HUDEP-2 (cell line): Measurements from ENCODE around the gene CHMP1B.
"Not testable (repeated sequence)": the region's sequence is repeated elsewhere in the genome, so short reads cannot be mapped to it uniquely, and the experiment has no call there.

Experiments used
- DNase-seq, 76 experiments: peaks; one replicate each; lab custom pipeline; 2025; ENCODE audit not compliant: unreplicated experiment in 76 of 76; lab: John Stamatoyannopoulos, UW

The CHMP1B gene

DNA sequence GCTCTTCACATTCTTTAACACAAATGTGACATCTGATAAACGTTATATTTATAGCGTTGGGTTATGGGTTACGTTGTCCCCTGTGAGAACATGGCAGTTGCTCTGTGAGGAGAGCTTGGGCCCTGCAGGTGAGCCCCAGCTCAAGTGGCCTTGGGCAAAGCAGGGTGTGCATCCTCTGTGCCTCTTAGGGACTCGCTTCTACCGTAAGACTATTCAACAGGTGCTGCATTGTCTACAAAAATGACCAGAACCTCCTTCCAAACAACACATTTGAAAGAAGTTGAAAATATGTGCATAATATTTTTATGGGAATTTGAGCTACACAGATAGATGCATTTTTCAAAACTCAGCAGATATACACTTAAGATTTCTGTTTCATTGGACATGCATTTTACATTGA lies 16.4 kb upstream of the CHMP1B start:
- DNase-seq, result no peak

- no peak for DNase-seq
Measured at GRCh38 chr18:11839556-11839955, 11.7 kb upstream of the CHMP1B start.

GRCh38 chr18:11840493-11840892 lies 10.7 kb upstream of the CHMP1B start:
- no peak for DNase-seq

DNA sequence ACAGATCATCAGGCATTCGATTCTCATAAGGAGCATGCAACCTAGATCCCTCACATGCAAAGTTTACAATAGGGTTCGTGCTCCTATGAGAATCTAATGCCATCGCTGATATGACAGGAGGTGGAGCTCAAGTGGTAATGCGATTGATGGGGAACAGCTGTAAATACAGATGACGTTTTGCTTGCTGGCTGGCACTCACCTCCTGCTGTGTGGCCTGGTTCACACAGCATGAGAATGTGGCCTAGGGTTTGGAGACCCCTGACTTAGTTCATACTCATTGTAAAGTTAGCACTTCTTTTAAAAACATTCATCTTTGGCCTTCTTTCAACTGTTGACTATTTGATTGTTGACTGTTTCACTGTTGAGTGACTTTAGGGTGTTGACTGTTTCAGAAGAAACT lies 8.7 kb upstream of the CHMP1B start:
- no peak for DNase-seq

GRCh38 chr18:11844436-11844835 lies 6.8 kb upstream of the CHMP1B start:
- no peak for DNase-seq

DNA sequence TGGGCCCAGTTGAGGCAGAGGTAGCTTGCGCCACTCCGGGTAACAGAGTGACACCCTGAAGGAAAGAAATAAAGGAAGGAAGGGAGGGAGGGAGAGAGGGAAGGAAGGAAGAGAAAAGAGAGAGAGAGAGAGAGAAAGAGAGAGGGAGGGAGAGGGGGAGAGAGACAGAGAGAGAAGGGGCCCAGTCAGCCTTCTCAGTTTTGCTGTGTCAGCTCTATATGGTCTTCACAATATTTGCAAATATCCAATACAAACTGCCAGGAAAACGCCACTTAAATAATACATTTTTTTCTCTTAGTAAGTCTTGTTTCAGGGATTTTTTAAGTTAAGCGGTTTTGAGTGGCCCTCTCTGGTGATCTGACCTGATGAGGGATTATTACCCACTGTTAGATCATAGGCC lies 5.6 kb upstream of the CHMP1B start:
- DNase-seq, result no peak

DNA sequence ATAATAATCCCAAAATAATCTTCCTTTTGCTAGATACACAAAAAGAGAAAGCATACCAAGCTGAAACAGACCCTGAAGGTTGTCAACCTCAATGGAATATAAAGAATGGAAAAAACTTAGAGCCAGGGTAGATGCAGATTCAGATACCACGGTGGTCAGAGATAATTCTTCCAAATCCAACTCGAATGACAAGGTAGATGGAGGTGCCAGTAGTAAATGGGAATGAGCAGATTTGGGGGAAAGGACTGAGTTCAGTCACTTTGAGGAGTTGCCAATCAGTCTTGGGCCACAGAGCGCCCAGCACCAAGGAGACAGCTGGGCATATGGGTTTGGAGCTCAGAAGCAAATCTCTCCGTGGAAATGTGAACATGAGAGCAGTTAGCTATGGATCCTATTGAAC lies 3.4 kb upstream of the CHMP1B start:
- DNase-seq, result no peak

- no peak for DNase-seq
Measured at GRCh38 chr18:11849279-11849678, 1.9 kb upstream of the CHMP1B start.

GRCh38 chr18:11849841-11850634 lies 1.2 kb upstream of the CHMP1B start:
- DNase-seq, result peak in 5 of 76 experiments; percentile 2 to 51 (median 13)

- no peak for DNase-seq
Measured at GRCh38 chr18:11850821-11851145, 430 bp upstream of the CHMP1B start.

DNA sequence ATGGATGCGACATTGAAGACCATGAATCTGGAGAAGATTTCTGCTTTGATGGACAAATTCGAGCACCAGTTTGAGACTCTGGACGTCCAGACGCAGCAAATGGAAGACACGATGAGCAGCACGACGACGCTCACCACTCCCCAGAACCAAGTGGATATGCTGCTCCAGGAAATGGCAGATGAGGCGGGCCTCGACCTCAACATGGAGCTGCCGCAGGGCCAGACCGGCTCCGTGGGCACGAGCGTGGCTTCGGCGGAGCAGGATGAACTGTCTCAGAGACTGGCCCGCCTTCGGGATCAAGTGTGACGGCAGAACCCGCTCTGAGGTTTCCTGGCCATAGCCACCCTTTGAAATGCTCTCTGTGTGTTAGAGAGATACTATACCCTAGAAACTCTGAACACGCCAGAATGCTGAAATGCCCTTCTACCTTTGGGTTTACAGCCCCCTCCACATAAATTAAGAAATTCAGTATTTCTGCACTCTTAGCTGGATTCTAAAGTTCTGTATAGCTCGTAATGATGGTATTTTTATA lies 659 bp downstream of the CHMP1B start:
- peak in 18 of 76 experiments; percentile 0 to 35 (median 14) for DNase-seq

DNA sequence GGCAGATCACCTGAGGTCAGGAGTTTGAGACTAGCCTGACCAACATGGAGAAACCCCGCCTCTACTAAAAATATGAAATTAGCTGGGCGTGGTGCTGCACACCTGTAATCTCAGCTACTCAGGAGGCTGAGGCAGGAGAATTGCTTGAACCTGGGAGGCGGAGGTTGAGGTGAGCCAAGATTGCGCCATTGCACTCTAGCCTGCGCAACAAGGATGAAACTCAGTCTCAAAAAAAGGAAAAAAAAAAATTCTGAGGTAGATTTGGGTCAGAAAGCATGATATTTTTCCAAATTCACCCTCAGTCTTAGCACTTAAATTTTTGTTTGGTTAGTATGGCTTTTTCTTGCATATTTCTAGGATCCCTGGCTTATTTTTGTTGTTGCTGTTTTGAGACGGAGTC lies 3.3 kb downstream of the CHMP1B start:
- DNase-seq, result not testable (repeated sequence)

DNA sequence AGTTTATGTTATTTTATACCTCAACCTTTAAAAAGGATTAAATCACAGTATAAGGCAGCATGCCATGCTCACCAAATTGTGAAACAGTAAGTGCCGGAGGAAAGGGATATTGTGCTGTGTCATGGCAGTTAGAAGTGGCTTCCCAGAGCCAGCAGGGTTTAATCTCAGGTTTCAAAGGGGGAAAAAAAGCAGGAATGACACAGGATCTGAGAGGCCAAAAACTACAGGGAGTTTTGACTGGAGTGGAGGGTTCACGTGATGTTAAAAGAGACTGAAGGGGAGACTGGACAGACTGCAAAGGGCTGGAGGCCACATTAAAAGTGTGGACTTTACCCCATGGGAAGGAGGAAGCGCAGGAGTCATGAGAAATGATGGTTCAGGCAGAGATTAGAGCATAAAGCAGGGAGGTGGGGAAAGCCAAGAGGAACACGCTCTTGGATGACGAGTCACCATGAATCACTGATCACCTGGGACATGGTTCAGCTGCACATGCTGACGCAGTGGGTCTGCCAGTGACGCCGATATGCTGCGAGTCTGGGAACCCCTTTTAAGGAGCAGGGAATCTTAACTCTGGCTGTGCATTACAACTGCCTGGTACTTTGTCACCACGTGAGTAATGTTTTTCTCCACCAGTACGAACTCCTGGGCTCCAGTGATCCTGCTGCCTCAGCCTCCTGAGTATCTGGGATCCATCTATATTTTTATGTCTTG lies 6.1 kb downstream of the CHMP1B start:
- no peak for DNase-seq

- DNase-seq, result no peak
Measured at GRCh38 chr18:11859282-11859830, 8.1 kb downstream of the CHMP1B start.

DNA sequence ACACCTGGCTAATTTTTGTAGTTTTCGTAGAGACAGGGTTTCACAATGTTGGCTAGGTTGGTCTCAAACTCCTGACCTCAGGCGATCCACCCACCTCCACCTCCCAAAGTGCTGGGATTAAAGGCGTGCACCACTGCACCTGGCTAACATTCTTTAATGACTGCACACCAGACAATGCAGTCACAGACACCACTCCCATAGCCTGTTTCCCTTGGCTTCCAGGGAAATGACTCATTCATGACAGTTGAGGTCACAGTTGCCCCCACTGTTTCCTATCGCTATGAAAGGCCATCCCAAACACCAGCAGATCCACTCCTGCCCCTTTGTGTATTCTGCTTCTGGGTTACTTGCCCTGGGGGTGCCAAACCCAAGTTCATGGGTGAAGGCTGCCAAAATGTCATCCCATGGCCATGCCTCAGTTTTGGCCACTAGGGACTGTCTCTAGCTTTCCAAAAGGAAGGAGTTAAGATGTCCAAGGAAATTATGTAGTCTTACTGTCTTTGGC lies 8.7 kb downstream of the CHMP1B start:
- no peak for DNase-seq

DNA sequence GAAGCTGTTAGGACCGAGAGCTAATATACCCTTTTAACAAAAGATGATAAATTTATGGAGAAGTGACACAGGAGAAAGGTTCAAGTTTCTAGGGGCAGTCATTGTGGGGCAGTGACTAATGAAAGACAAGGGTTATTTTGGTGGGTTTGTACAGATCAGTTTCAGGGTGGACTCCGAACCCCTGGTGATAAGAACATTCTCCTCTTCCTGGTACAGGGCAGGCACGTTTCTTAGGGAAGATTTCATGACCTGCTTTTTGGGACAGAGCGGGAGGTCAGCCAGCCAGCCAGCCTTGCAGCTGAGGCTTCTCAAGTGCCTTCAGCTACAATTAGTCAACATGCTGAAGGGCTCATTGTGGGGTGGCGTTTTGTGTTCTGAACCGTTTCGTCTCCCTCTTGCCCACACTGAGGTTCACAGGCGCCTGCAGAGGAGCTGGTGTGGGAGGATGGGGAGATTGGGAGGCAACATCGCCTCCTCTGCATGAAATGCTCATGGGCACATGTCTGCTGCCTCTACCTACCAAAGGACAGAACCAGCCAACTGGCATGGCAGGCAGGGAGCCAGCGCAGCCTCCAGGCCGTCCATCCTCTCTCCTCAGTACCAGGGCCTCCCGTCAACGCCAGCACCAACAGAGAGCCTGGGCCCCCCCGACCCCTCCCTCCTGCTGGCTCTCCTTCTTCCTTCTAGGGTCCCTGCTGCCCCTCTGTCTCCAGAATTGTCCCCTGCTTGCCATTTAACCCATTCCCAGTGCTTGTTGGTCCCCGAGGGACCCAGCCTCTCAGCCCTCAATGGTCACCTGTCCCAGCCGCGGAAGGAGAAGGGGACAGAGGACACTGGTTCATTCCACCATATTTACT lies 9.6 kb downstream of the CHMP1B start:
- DNase-seq, result no peak

DNA sequence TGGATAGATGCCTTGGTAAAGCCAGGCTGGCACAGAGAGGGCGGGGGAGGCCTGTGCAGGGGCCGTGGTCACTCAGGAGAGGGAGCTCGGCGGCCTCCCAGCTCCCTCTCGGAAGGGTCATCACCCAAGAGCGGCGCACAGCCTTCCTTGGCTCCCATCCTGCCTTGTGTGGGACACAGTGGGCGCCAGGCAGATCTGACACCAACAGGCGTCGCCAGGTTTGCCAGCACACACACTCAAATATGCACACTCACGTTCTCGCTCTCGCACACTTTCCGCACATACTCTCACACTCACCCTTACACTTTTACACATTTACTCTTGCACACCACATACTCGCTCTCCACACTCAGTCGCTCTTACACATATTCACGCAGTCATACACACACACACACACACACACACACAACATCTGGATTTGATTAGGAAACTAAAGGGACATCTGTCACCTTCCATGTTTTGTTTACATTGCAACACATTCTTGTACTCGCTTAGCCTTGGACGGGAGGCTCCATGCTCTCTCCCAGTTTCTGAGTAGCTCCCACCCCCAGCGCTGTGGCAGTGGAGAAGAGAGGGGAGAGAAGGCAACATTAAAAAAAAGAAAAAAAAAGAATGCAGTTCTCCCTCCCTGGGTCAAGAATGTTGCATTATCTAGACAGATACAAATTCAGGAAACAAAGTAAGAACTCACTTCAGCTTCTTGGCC lies 10.5 kb downstream of the CHMP1B start:
- DNase-seq, result no peak

DNA sequence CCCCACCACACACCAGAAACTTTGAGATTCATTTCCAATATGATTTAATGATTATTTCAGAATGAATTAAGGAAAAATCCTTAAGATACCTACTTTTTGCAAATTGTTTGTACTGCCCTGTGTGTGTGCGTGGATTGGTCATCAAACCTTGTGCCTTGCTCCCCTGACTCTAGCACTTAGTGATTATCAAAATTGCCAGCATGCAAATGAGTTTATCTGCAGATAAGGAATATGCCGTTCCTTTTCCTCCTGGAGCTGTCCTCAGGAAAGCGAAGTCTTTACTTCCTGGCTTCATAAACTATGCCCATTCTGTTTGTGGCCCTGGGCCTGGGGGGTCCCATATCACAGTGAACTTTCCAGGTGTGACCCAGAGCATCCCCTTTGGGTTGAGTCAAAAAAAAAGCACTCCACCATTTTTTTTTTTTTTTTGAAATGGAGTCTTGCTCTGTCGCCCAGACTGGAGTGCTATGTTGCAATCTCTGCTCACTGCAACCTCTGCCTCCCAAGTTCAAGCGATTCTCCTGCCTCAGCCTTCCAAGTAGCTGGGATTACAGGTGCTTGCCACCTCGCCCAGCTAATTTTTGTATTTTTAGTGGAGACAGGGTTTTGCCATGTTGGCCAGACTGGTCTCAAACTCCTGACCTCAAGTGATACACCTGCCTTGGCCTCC lies 11.4 kb downstream of the CHMP1B start:
- no peak for DNase-seq

GRCh38 chr18:11864471-11864870 lies 13.3 kb downstream of the CHMP1B start:
- DNase-seq, result no peak

DNA sequence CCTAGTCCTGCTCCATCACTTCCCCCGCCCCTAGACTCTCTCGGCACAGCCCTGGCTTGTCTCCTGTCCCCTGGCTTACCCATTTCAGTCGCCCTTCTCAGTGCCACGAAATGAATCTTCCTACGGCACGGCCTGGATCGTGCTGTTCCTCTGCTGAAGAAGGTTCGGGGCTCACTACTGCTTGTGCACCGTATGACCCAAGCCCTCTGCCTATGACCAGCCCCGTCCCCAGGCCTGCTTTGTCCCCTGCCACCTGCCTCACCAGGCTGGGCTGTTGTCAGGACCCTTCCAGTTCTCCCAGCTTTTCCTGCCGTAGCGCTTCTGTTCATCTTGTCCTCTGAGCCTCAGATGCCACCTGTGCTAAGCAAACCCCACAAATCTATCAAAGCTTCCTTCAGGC lies 13.9 kb downstream of the CHMP1B start:
- no peak for DNase-seq
